HEK293 (cell line): Measurements from ENCODE around the gene ZNF444.

Experiments
- CTCF ChIA-PET: fragments of 350-600 bp; formaldehyde crosslinking; extraction: SDS; loops from one replicate; lab custom pipeline; 2021; ENCODE audit warnings: antibody characterized with exemption; lab: Yijun Ruan, JAX
- POLR2A ChIA-PET: fragments of 300-600 bp; formaldehyde crosslinking; extraction: SDS; loops from one replicate; lab custom pipeline; 2020; ENCODE audit warnings: antibody characterized with exemption, inconsistent platforms; lab: Yijun Ruan, JAX
- H3K27ac ChIP-seq: fragments of 200-500 bp; sonication (Bioruptor generic); 2 replicates; pipeline ENCODE4 v1.5.1; 2014; ENCODE audit warnings: low read depth, low read length, control low read depth, inconsistent platforms; ENCODE audit errors: extremely low read depth
- H3K36me3 ChIP-seq, 2 experiments: fragments of 200-500 bp in 1 of 2; sonication (Bioruptor generic) in 1 of 2; 1 replicate in 1 of 2; 2 replicates in 1 of 2; pipeline ENCODE4 v1.5.1; 2014 to 2017; ENCODE audit warnings: inconsistent platforms in 2 of 2, low read length in 2 of 2; ENCODE audit not compliant: control insufficient read depth in 2 of 2, insufficient read depth in 1 of 2
- H3K4me1 ChIP-seq: fragments of 200-500 bp; sonication (Bioruptor generic); 2 replicates; pipeline ENCODE4 v1.5.1; 2014; ENCODE audit warnings: mild to moderate bottlenecking, low read length, inconsistent platforms; ENCODE audit not compliant: control insufficient read depth, insufficient read depth
- H3K4me3 ChIP-seq: 2 replicates; pipeline ENCODE4 v1.5.1; 2011; ENCODE audit warnings: low read depth, mild to moderate bottlenecking, control low read depth, low read length, moderate library complexity
- H3K9me3 ChIP-seq: fragments of 200-500 bp; sonication (Bioruptor generic); 2 replicates; pipeline ENCODE4 v1.5.1; 2014; ENCODE audit warnings: low read depth, low read length, inconsistent platforms; ENCODE audit not compliant: control insufficient read depth, insufficient read depth
- GLI2 ChIP-seq: fragments of 450-650 bp; formaldehyde crosslinking; IDR thresholded peaks from 2 replicates; pipeline ENCODE4; 2017; ENCODE audit warnings: missing biosample characterization, missing genetic modification characterization, low read depth, borderline replicate concordance
- OSR2 ChIP-seq: fragments of 450-650 bp; formaldehyde crosslinking; IDR thresholded peaks from 2 replicates; pipeline ENCODE4 v1.5.1; 2016; ENCODE audit warnings: missing biosample characterization, missing genetic modification characterization
- PRDM1 ChIP-seq: fragments of 450-650 bp; formaldehyde crosslinking; IDR thresholded peaks from 2 replicates; pipeline ENCODE4; 2016; ENCODE audit warnings: missing biosample characterization, missing genetic modification characterization
- SALL2 ChIP-seq: fragments of 450-650 bp; formaldehyde crosslinking; IDR thresholded peaks from 2 replicates; pipeline ENCODE4 v1.5.0; 2017; ENCODE audit warnings: missing biosample characterization, mild to moderate bottlenecking, missing genetic modification characterization, borderline replicate concordance
- SCRT1 ChIP-seq: fragments of 450-650 bp; formaldehyde crosslinking; IDR thresholded peaks from 2 replicates; pipeline ENCODE4 v1.5.1; 2016; ENCODE audit warnings: missing biosample characterization, missing genetic modification characterization, borderline replicate concordance
- SETDB1 ChIP-seq: IDR thresholded peaks from one replicate; pipeline ENCODE4 v1.6.1; 2017; ENCODE audit warnings: mild to moderate bottlenecking, low read length, moderate library complexity, mixed read lengths; ENCODE audit not compliant: insufficient read length
- SP3 ChIP-seq: fragments of 450-650 bp; formaldehyde crosslinking; IDR thresholded peaks from 2 replicates; pipeline ENCODE4 v1.5.1; 2016; ENCODE audit warnings: missing biosample characterization, missing genetic modification characterization
- ZBTB11 ChIP-seq: fragments of 450-650 bp; formaldehyde crosslinking; conservative IDR thresholded peaks from 2 replicates; pipeline ENCODE4 v1.5.1; 2016; ENCODE audit warnings: low read depth, missing biosample characterization, missing genetic modification characterization
- ZFHX2 ChIP-seq: fragments of 450-650 bp; formaldehyde crosslinking; conservative IDR thresholded peaks from 2 replicates; pipeline ENCODE4 v1.5.1; 2016; ENCODE audit warnings: missing biosample characterization, missing genetic modification characterization
- ZIC2 ChIP-seq: fragments of 450-650 bp; formaldehyde crosslinking; IDR thresholded peaks from 2 replicates; pipeline ENCODE4 v1.5.1; 2016; ENCODE audit warnings: missing biosample characterization, missing genetic modification characterization
- ZNF155 ChIP-seq: fragments of 450-650 bp; formaldehyde crosslinking; IDR thresholded peaks from 2 replicates; pipeline ENCODE4 v1.5.1; 2016; ENCODE audit warnings: missing biosample characterization, missing genetic modification characterization
- ZNF16 ChIP-seq: fragments of 450-650 bp; formaldehyde crosslinking; IDR thresholded peaks from 2 replicates; pipeline ENCODE4 v1.5.1; 2016; ENCODE audit warnings: low read depth, missing biosample characterization, missing genetic modification characterization
- ZNF175 ChIP-seq: fragments of 450-650 bp; formaldehyde crosslinking; IDR thresholded peaks from 2 replicates; pipeline ENCODE4 v1.5.1; 2016; ENCODE audit warnings: missing biosample characterization, missing genetic modification characterization
- ZNF248 ChIP-seq: fragments of 450-650 bp; formaldehyde crosslinking; IDR thresholded peaks from 2 replicates; pipeline ENCODE4 v1.5.1; 2017; ENCODE audit warnings: missing biosample characterization, missing genetic modification characterization
- ZNF302 ChIP-seq: fragments of 450-650 bp; formaldehyde crosslinking; IDR thresholded peaks from 2 replicates; pipeline ENCODE4 v1.5.1; 2016; ENCODE audit warnings: missing biosample characterization, missing genetic modification characterization, low read depth
- ZNF324 ChIP-seq: fragments of 450-650 bp; formaldehyde crosslinking; IDR thresholded peaks from 2 replicates; pipeline ENCODE4 v1.5.1; 2016; ENCODE audit warnings: missing biosample characterization, missing genetic modification characterization
- ZNF335 ChIP-seq: fragments of 450-650 bp; formaldehyde crosslinking; conservative IDR thresholded peaks from 2 replicates; pipeline ENCODE4 v1.5.1; 2016; ENCODE audit warnings: missing biosample characterization, missing genetic modification characterization
- ZNF37A ChIP-seq: fragments of 450-650 bp; IDR thresholded peaks from 2 replicates; pipeline ENCODE4 v1.5.1; 2018; ENCODE audit warnings: missing biosample characterization, missing genetic modification characterization
- ZNF449 ChIP-seq: fragments of 450-650 bp; formaldehyde crosslinking; IDR thresholded peaks from 2 replicates; pipeline ENCODE4 v1.5.1; 2017; ENCODE audit warnings: missing biosample characterization, mild to moderate bottlenecking, missing genetic modification characterization, moderate library complexity
- ZNF473 ChIP-seq: fragments of 450-650 bp; formaldehyde crosslinking; IDR thresholded peaks from 2 replicates; pipeline ENCODE4 v1.5.1; 2017; ENCODE audit warnings: missing biosample characterization, missing genetic modification characterization
- ZNF530 ChIP-seq: fragments of 450-650 bp; formaldehyde crosslinking; IDR thresholded peaks from 2 replicates; pipeline ENCODE4 v1.5.1; 2016; ENCODE audit warnings: low read depth, missing biosample characterization, missing genetic modification characterization
- ZNF623 ChIP-seq: fragments of 450-650 bp; formaldehyde crosslinking; IDR thresholded peaks from 2 replicates; pipeline ENCODE4 v1.5.1; 2016; ENCODE audit warnings: missing biosample characterization, missing genetic modification characterization
- ZNF626 ChIP-seq: fragments of 450-650 bp; sonication (Bioruptor Pico); formaldehyde crosslinking; IDR thresholded peaks from 2 replicates; pipeline ENCODE4 v1.5.1; 2018; ENCODE audit warnings: missing biosample characterization, missing genetic modification characterization, inconsistent platforms
- ZNF670 ChIP-seq: fragments of 450-650 bp; formaldehyde crosslinking; IDR thresholded peaks from 2 replicates; pipeline ENCODE4 v1.5.1; 2016; ENCODE audit warnings: missing biosample characterization, missing genetic modification characterization, low read depth
- ZNF677 ChIP-seq: fragments of 450-650 bp; IDR thresholded peaks from 2 replicates; pipeline ENCODE4 v1.5.0; 2018; ENCODE audit warnings: missing biosample characterization, mild to moderate bottlenecking, missing genetic modification characterization, moderate library complexity
- ZNF76 ChIP-seq: fragments of 450-650 bp; formaldehyde crosslinking; IDR thresholded peaks from 2 replicates; pipeline ENCODE4; 2016; ENCODE audit warnings: low read depth, missing biosample characterization, missing genetic modification characterization, borderline replicate concordance
- ZNF777 ChIP-seq: fragments of 450-650 bp; formaldehyde crosslinking; IDR thresholded peaks from 2 replicates; pipeline ENCODE4 v1.5.1; 2017; ENCODE audit warnings: missing biosample characterization, missing genetic modification characterization, borderline replicate concordance

ZNF444 gene

GRCh38 chr19:56191115-56191514 lies 50.0 kb downstream of the ZNF444 start:
- TF ChIP-seq ZIC2 (tag by site-specific recombination) (no peak), ZNF777 (tag by site-specific recombination) (no peak), PRDM1 (tag by site-specific recombination) (no peak), ZNF175 (tag by site-specific recombination) (no peak), ZNF626 (no peak), ZNF335 (tag by site-specific recombination) (no peak), GLI2 (tag by site-specific recombination) (no peak), SALL2 (tag by site-specific recombination) (no peak), ZNF302 (tag by site-specific recombination) (no peak)
- Histone ChIP-seq H3K36me3 (no peaks in the 10 kb centered on the region), H3K4me1 (no peaks in the 10 kb centered on the region), H3K27ac (no peak overlapping the region), H3K4me3 (no peak overlapping the region), H3K9me3 (no peaks in the 10 kb centered on the region)
- ChIA-PET POLR2A (no interaction called here), CTCF (interaction anchor here (0.6 kb wide), 1 partner anchor 67 kb away, joined by 3 read pairs; no protein-coding TSS in a partner anchor)

GRCh38 chr19:56191711-56192110 lies 50.6 kb downstream of the ZNF444 start:
- POLR2A ChIA-PET, result no interaction called here

GRCh38 chr19:56193981-56194640 lies 53.0 kb downstream of the ZNF444 start:
- H3K27ac ChIP-seq, result no peak overlapping the region
- no peaks in the 10 kb centered on the region for H3K9me3 ChIP-seq
- no peaks in the 10 kb centered on the region for H3K36me3 ChIP-seq
- no peaks in the 10 kb centered on the region for H3K4me1 ChIP-seq
- H3K4me3 ChIP-seq, result no peak overlapping the region
- ChIA-PET CTCF (interaction anchor here (0.8 to 1.5 kb wide), 3 partner anchors 13 to 60 kb away, joined by 3 to 8 read pairs (median 3); no protein-coding TSS in a partner anchor), POLR2A (no interaction called here)
- TF ChIP-seq ZNF155 (tag by site-specific recombination), result no peak
- TF ChIP-seq ZNF530 (tag by site-specific recombination), result no peak
- no peak for TF ChIP-seq ZNF623
- no peak for TF ChIP-seq ZNF449 (tag by site-specific recombination)
- no peak for TF ChIP-seq ZNF76 (tag by site-specific recombination)
- TF ChIP-seq SP3 (tag by site-specific recombination), result no peak
- no peak for TF ChIP-seq ZNF324
- no peak for TF ChIP-seq ZNF677 (tag by site-specific recombination)
- no peak for TF ChIP-seq ZNF37A (tag by site-specific recombination)
- TF ChIP-seq ZFHX2 (tag by site-specific recombination), result no peak

More at GRCh38 chr19:56191711-56192110, 50.6 kb downstream of the ZNF444 start:
- CTCF ChIA-PET, result interaction anchor here (1.1 kb wide), 1 partner anchor 14 kb away, joined by 3 read pairs; no protein-coding TSS in a partner anchor
- no peaks in the 10 kb centered on the region for H3K4me1 ChIP-seq
- no peaks in the 10 kb centered on the region for H3K36me3 ChIP-seq
- H3K9me3 ChIP-seq, result no peaks in the 10 kb centered on the region
- H3K27ac ChIP-seq, result no peak overlapping the region
- no peak for TF ChIP-seq SCRT1 (tag by site-specific recombination)
- no peak for TF ChIP-seq OSR2
- no peak for TF ChIP-seq ZNF777 (tag by site-specific recombination)
- no peak for TF ChIP-seq SETDB1
- TF ChIP-seq ZNF473 (tag by site-specific recombination), result no peak
- no peak for TF ChIP-seq ZBTB11 (tag by site-specific recombination)
- TF ChIP-seq ZNF16, result no peak
- TF ChIP-seq ZNF670 (tag by site-specific recombination), result no peak
- TF ChIP-seq ZNF248 (tag by site-specific recombination), result no peak
- H3K4me3 ChIP-seq, result no peak overlapping the region
